KOPT-K1 (cell line): Measurements from ENCODE around the gene CDC20B.

ENCODE experiments used
- H3K27ac ChIP-seq: fragments of 200-600 bp; sonication (generic); 2 replicates; pipeline ENCODE4 v1.5.1; 2016; ENCODE audit warnings: antibody characterized with exemption, mild to moderate bottlenecking, low read depth, low read length; ENCODE audit not compliant: poor library complexity, severe bottlenecking
- H3K36me3 ChIP-seq: fragments of 200-600 bp; sonication (generic); 2 replicates; pipeline ENCODE4 v1.5.1; 2017; ENCODE audit warnings: antibody characterized with exemption, mild to moderate bottlenecking, low read length, moderate library complexity; ENCODE audit not compliant: insufficient read depth
- H3K9me3 ChIP-seq: fragments of 200-600 bp; sonication (generic); 2 replicates; pipeline ENCODE4 v1.5.1; 2017; ENCODE audit warnings: antibody characterized with exemption, low read length, mild to moderate bottlenecking; ENCODE audit not compliant: insufficient read depth, poor library complexity, severe bottlenecking

CDC20B gene

DNA sequence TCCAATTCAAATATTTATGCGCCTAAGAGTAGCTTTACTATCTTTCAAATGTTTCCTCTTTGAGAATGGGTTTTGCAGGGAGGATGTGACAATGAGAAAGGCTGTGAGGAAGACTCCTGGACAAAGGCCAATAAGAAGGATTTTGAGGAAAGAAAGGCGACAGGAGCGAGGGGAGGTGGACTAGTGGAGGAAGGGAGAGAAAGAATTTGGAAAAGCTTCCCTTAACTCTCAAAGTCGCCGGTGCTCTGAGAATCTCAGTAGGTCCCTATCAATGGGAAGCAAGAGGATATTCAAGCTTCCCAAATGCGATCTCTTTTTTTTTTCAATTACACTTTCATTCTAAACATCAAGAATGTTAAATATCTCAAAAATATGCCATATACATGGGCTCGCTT lies 2.8 kb upstream of the CDC20B start:
- H3K36me3 ChIP-seq, result no peaks in the 10 kb centered on the region
- H3K9me3 ChIP-seq, result no peaks in the 10 kb centered on the region
- H3K27ac ChIP-seq, result no peak overlapping the region

DNA sequence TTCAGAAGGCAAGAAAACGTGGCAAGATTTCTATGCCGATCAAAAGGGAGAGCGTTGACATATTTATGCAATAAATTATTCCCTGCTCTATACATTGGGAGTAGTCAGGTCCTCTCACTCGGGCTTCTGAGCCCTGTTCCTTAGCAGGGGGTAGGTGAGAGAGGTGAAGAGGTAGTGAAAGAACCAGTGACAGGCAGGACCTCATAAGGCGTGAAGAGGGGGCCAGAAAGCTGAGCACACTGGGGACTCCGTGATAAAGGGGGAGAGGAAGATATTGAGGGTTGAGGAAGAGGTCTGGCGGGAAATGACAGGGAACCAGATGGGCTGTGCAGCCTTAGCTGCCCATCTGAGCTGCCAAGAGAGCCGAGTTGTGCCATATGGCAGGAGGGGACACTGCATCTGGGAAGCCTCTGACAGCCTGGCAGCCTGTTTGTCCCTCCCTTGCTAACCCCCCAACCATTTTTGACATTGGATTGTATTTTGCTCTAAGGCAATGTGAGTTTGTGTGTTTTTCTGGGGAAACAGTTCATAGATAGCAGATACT lies 782 bp upstream of the CDC20B start:
- no peak overlapping the region for H3K27ac ChIP-seq
- H3K36me3 ChIP-seq, result no peaks in the 10 kb centered on the region
- no peaks in the 10 kb centered on the region for H3K9me3 ChIP-seq

DNA sequence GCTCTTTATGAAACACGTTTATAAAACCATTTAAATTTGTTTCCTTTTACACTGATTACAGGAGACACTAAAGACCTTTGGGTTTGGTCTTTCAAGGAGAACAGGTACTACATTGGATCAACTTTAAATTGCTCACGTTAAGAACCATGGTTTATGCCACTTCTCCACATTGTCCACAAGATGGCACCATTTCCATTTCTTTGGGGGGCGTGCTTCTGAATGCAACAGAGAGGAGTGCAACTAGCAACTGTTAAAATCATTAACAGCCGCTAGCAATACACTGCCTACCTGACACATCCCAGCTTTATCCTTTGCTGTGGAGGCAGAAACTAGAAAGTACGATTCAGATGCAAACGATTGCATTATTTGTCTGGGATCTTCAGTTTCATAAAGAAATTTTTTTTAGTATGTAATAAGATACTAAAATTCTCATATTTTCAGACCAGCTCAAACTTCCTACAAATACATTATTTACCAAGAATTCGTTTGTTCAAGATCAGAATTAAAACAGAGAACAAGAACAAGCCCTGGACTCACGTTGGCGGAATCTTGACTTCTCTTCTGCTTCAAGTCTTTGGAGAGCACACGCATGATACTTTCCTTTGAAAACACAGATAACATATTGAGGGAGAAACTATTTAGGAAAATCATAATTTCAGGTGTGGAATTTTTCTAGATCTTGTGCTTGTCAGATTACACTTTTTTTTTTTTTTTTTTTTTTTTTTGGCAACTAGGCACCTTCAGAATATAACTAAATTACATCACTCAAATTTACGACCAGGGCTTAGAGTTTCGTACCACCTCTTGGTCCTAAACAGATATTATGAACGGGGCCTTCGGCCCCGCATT lies 702 bp downstream of the CDC20B start:
- Histone ChIP-seq H3K9me3 (no peaks in the 10 kb centered on the region), H3K36me3 (no peaks in the 10 kb centered on the region), H3K27ac (no peak overlapping the region)

DNA sequence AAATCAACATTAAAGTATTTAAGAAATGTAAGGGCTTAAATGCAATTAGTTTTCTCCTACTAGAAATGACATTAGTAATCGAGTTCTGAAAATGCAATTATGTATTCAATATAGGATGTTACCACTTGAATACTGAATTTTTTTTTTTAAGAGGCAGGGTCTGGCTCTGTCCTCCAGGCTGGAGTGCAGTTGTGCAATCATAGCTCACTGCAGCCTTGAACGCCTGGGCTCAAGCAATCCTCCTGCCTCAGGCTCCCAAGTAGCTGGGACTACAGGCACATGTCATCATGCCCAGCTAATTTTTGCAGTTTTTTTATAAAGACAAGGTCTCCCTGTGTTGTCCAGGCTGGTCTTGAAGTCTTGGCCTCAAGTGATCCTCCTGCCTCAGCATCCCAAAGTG lies 1.5 kb downstream of the CDC20B start:
- Histone ChIP-seq H3K9me3 (no peaks in the 10 kb centered on the region), H3K36me3 (no peaks in the 10 kb centered on the region)

DNA sequence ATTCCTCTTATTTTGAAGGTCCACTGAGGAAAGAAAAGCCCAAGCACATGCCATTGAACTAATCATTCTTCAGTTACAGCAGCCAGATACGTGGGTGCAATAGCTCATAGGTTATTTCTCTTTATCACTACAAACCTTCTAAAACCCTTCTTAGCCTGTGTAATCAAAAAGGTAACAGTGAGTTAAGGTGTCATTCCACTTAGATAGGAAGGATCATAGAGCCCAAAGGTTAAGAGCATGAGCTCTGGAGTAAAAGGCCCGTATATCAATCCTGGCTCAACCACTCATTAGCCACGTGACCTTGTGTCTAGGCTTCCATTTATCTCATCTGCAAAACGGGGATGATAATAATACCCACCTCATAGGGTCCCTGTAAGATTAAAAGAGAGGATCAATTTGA lies 10.3 kb downstream of the CDC20B start:
- Histone ChIP-seq H3K27ac (no peak overlapping the region), H3K9me3 (no peaks in the 10 kb centered on the region), H3K36me3 (no peaks in the 10 kb centered on the region)

More for the DNA sequence above, 1.5 kb downstream of the CDC20B start:
- no peak overlapping the region for H3K27ac ChIP-seq

DNA sequence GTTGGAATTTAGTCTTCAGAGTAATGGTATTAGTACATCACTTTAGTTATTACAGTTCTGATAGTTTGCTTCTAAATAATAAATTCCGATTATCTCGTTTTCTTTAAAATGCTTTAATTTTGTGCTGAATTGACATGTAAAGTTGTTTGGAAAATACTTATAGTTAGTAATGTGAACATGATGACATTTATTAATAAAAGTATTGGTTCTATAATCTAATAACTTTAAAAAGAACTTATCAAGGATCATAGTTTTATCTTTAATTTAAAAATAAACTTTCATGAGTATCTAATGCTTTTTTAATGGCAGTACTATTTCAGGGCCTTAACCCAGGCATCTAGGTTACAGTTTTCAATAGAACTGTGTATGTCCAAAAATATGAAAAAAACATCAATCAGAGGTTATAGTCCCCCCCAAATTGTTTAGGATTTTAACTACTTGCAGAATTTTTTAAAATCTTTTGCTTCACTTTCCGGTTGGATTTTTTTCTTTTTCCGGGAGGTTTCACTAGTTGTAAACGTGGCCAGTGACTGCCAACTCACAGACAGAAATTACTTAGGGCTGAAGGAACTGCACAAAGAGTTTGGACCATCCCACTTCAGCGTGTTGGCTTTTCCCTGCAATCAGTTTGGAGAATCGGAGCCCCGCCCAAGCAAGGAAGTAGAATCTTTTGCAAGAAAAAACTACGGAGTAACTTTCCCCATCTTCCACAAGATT lies 12.3 kb downstream of the CDC20B start:
- no peaks in the 10 kb centered on the region for H3K36me3 ChIP-seq
- H3K9me3 ChIP-seq, result peaks cover 6% of the 10 kb centered on the region
- no peak overlapping the region for H3K27ac ChIP-seq

DNA sequence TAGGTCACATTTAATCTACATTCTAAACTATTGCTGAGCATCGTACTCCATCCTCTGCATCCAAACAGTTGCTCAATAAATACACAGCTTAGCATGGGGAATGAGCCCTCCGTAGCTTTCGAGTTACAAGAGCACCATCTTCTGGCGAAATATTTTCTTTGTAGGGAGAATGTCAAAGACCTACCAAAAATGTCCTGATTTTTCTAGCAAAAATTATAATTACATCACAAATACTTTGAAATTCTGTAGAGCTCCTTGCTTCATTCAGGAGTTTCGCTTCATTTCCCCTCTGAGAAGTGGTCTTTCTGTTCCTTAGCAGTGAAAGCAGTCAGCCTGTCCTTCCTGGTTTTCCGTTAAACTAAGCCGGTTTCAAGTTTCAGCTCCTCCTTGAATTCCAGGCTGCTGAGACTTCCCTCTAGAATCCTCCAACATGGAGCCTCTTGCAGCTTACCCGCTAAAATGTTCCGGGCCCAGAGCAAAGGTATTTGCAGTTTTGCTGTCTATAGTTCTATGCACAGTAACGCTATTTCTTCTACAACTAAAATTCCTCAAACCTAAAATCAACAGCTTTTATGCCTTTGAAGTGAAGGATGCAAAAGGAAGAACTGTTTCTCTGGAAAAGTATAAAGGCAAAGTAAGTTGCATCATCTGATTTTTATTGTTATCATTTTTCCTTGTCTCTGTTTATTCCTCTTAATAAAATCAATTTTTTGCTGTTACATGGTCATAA lies 13.0 kb downstream of the CDC20B start, which contains the start of gene GPX8:
Gene GPX8 (plus strand): TSS at position 409 of the 730 bp plus-strand sequence. CDS start 22 bp downstream, at position 431.
- Histone ChIP-seq H3K27ac (no peak within 1 kb of the TSS), H3K36me3 (no peaks in the 10 kb centered on the region), H3K9me3 (peaks cover 6% of the 10 kb centered on the region)

DNA sequence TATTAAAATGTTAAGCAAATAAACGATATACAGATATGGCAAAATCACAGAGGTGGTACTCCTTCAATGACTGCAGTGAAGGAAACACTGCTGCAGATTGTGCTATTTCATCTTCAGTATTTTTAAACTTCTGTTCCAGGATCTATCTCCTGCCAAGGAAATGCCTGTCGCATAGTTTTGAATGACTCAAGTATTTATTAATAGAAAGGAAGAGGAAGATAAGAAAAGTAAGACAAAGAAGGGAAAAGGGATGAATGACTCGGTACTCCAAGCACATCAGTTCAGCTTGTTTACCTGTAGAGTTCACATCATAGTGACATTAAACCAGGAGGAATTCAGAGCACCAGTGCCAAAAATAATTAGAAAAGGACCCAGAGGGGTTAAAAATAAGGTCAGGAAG lies 18.1 kb downstream of the CDC20B start:
- H3K9me3 ChIP-seq, result peaks cover 6% of the 10 kb centered on the region
- H3K36me3 ChIP-seq, result no peaks in the 10 kb centered on the region

DNA sequence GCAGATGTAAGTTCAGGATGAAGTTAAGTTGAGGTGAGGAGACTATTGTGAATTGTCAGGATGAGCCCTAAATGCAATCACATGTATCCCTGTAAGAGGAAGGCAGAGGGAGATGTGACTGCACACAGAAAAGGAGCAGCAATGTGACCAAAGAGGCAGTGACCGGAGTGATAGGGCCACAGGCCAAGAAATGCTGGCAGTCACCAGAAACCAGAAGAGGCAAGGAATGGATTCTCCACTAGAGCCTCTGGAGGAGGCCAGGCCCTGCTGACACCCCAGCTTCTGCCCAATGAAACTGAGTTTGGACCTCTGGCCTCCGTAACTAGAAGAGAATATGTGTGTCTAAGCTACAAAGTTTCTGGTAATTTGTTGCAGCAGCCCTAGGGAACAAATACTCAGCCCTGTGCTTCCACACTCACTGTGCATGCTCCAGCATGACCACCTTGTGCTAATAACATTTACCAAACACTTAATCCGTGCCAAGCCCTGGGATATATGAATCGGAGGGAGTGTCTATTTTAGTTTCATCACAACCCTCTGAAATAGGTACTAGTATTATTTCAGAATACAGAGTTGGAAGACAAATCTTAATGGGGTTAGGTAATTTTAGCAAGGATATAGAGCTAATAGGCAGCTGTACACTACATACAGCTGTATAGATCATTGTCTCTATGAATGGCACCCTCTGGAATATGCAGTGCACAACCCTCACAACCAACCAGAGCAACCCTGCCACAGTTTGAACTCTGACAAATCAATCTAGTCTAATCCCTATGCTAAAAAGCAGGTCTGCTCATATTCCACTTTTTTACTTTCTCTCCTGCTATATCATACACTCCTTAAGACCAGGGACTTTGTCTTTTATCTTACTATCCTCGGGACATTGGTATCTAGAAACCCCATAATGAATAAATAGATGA lies 20.8 kb downstream of the CDC20B start:
- H3K27ac ChIP-seq, result no peak overlapping the region
- no peaks in the 10 kb centered on the region for H3K36me3 ChIP-seq
- H3K9me3 ChIP-seq, result peaks cover 6% of the 10 kb centered on the region

More for the DNA sequence above, 18.1 kb downstream of the CDC20B start:
- no peak overlapping the region for H3K27ac ChIP-seq

DNA sequence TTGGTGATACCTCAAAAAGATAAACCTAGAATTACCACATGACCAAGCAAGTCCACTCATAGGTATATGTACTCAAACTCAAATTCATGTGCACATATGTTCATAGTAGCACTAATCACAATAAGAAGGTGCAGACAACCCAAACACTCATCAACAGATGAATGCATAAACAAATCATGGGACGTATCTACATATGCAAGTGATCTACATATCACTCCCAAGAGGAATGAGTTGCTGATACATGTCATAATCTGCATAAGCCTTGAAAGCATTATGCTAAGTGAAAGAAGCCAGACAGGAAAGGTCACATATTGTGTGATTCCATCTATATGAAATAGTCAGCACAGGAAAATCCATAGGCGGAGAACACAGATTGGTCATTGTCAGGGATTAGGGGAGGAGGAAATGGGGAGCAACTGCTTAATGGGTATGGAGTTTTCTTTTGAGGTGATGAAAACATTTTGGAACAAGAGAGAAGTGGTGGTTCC lies 23.6 kb downstream of the CDC20B start:
- H3K27ac ChIP-seq, result no peak overlapping the region
- H3K36me3 ChIP-seq, result no peaks in the 10 kb centered on the region
- no peaks in the 10 kb centered on the region for H3K9me3 ChIP-seq

DNA sequence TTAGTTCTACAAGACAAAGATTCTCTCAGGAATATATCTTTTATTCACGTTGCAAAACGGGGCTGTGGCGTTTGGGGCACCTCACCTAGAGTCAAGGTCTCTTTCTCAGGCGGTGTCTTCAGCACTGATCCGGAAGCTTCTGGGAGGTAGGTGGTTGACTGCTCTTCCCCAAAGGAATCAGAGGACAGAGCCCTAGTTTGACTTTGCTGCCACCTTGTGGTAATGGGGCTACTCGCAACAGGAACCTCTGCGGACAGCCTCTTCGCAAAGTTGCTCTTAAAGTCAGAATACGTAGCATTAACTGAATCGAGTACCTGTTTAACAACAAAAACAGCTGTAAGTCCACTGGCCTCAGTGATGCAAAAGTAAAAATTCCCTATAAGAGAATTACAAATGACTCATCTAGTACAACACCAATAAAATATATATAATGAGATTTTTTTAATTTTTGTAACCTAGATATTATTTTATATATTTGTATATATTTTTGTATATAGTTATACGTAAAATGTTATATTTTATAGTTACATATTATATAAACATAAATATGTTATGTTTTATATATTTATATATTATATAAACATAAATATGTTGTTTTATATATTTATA lies 26.3 kb downstream of the CDC20B start:
- no peak overlapping the region for H3K27ac ChIP-seq
- no peaks in the 10 kb centered on the region for H3K9me3 ChIP-seq

DNA sequence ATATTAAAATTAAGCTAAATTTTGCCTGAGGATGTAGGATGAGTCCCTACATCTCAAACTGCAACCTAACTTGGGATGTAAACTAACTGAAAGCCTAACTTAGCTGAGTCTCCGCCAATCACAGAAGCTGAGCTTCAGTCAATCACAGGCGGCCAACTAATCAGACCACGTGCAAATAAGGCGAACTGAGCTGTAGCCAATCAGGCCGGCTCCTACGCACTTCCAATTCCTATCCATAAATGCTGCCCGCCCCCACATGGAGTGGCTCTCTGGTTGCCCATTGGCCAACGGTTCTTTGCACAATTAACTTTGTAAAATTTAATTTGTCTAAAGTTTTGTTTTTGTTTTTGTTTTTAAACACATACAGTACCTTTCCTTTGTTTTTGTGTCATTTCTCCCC lies 26.9 kb downstream of the CDC20B start:
- Histone ChIP-seq H3K36me3 (no peaks in the 10 kb centered on the region), H3K9me3 (no peaks in the 10 kb centered on the region), H3K27ac (no peak overlapping the region)

More for the DNA sequence above, 26.3 kb downstream of the CDC20B start:
- H3K36me3 ChIP-seq, result no peaks in the 10 kb centered on the region

DNA sequence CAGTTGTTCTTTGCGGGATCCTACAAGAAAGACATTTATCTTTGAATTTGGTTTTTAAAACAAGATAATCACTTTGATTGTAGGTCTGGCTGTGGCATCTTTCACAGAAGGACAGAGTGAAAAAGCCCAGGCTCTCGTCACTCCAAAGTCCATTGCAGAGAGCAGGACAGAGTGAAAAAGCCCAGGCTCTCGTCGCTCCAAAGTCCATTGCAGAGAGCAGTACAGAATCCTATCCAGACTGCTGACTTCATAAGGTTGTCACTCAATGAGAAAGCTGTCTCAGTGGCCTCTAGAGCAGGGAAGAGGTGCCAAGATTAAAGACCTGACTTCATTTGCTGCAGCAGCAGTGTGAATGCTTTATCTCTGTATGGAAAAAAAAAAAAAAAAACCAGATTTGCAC lies 29.4 kb downstream of the CDC20B start:
- H3K27ac ChIP-seq, result no peak overlapping the region
- no peaks in the 10 kb centered on the region for H3K9me3 ChIP-seq
- H3K36me3 ChIP-seq, result no peaks in the 10 kb centered on the region
